GM12872 (cell line): ENCODE measurements around the gene IFI30.

Experiments used
- CTCF ChIP-seq: IDR thresholded peaks from 3 replicates; pipeline ENCODE4 v1.5.1; 2011; ENCODE audit warnings: low read depth, mild to moderate bottlenecking, low read length, moderate library complexity; ENCODE audit not compliant: insufficient read depth

Gene IFI30

GRCh38 chr19:18193388-18194180 is 20.0 kb downstream of the IFI30 start:
- no peak for TF ChIP-seq CTCF

GRCh38 chr19:18194181-18194530 is 20.5 kb downstream of the IFI30 start:
- no peak for TF ChIP-seq CTCF

GRCh38 chr19:18194554-18195238 is 21.1 kb downstream of the IFI30 start:
- no peak for TF ChIP-seq CTCF

GRCh38 chr19:18196511-18196845 is 22.9 kb downstream of the IFI30 start:
- TF ChIP-seq CTCF, result no peak

- TF ChIP-seq CTCF, result no peak
Observed at GRCh38 chr19:18197306-18197705, 23.7 kb downstream of the IFI30 start.

GRCh38 chr19:18197941-18198340 is 24.3 kb downstream of the IFI30 start:
- no peak for TF ChIP-seq CTCF

- no peak for TF ChIP-seq CTCF
Observed at GRCh38 chr19:18198374-18198773, 24.8 kb downstream of the IFI30 start.
